HEK293T (cell line): ENCODE data around the gene RHBG.

Source experiments
- CTCF ChIA-PET: fragments of 350-600 bp; formaldehyde crosslinking; extraction: SDS; loops from one replicate; lab custom pipeline; 2021; ENCODE audit warnings: antibody characterized with exemption, inconsistent platforms; lab: Yijun Ruan, JAX
- POLR2A ChIA-PET: fragments of 350-600 bp; formaldehyde crosslinking; extraction: SDS; loops from one replicate; lab custom pipeline; 2020; ENCODE audit warnings: antibody characterized with exemption, inconsistent platforms; lab: Yijun Ruan, JAX
- DNase-seq: peaks from one replicate; pipeline ENCODE4 v3.0.0; 2012; ENCODE audit warnings: mixed read lengths; ENCODE audit errors: extremely low spot score
- ARNT ChIP-seq: fragments of 450-650 bp; IDR thresholded peaks from 2 replicates; pipeline ENCODE4 v1.6.1; 2017; ENCODE audit warnings: mild to moderate bottlenecking
- BHLHE40 ChIP-seq: fragments of 450-650 bp; IDR thresholded peaks from 2 replicates; pipeline ENCODE4 v1.6.1; 2016; ENCODE audit warnings: mild to moderate bottlenecking, moderate library complexity, borderline replicate concordance
- CTBP1 ChIP-seq: fragments of 450-650 bp; IDR thresholded peaks from 2 replicates; pipeline ENCODE4 v1.6.1; 2016; ENCODE audit warnings: borderline replicate concordance
- ELF4 ChIP-seq: fragments of 450-650 bp; IDR thresholded peaks from 2 replicates; pipeline ENCODE4 v1.6.1; 2017; ENCODE audit warnings: antibody characterized with exemption
- FOXA1 ChIP-seq: fragments of 450-650 bp; IDR thresholded peaks from 2 replicates; pipeline ENCODE4 v1.6.1; 2016; ENCODE audit warnings: mild to moderate bottlenecking
- FOXK2 ChIP-seq: fragments of 450-650 bp; IDR thresholded peaks from 2 replicates; pipeline ENCODE4 v1.6.1; 2016; ENCODE audit warnings: mild to moderate bottlenecking
- FOXM1 ChIP-seq: fragments of 450-650 bp; IDR thresholded peaks from 2 replicates; pipeline ENCODE4 v1.6.1; 2017; ENCODE audit warnings: mild to moderate bottlenecking, borderline replicate concordance
- HDGF ChIP-seq: fragments of 450-650 bp; IDR thresholded peaks from 2 replicates; pipeline ENCODE4 v1.6.1; 2017; ENCODE audit warnings: antibody characterized with exemption, borderline replicate concordance
- L3MBTL2 ChIP-seq: fragments of 450-650 bp; conservative IDR thresholded peaks from 2 replicates; pipeline ENCODE4 v1.6.1; 2016; ENCODE audit warnings: mild to moderate bottlenecking
- LEF1 ChIP-seq: fragments of 450-650 bp; IDR thresholded peaks from 2 replicates; pipeline ENCODE4 v1.6.1; 2017; ENCODE audit warnings: mild to moderate bottlenecking, borderline replicate concordance
- NFRKB ChIP-seq: fragments of 450-650 bp; IDR thresholded peaks from 2 replicates; pipeline ENCODE4 v1.6.1; 2016; ENCODE audit warnings: mild to moderate bottlenecking, moderate library complexity
- PKNOX1 ChIP-seq: fragments of 450-650 bp; IDR thresholded peaks from 2 replicates; pipeline ENCODE4 v1.6.1; 2016
- SP1 ChIP-seq: fragments of 450-650 bp; IDR thresholded peaks from 2 replicates; pipeline ENCODE4 v1.6.1; 2017
- SUZ12 ChIP-seq: fragments of 450-650 bp; IDR thresholded peaks from 2 replicates; pipeline ENCODE4 v1.6.1; 2016; ENCODE audit warnings: mild to moderate bottlenecking
- TARDBP ChIP-seq: fragments of 450-650 bp; IDR thresholded peaks from 2 replicates; pipeline ENCODE4 v1.6.1; 2016
- ZNF384 ChIP-seq: fragments of 450-650 bp; IDR thresholded peaks from 2 replicates; pipeline ENCODE4 v1.6.1; 2016

RHBG gene

GRCh38 chr1:156422602-156423091 is 53.6 kb downstream of the RHBG start:
- ChIA-PET CTCF (interaction anchor here (1.0 to 1.1 kb wide), 2 partner anchors 37 to 40 kb away, joined by 3 to 4 read pairs; no protein-coding TSS in a partner anchor), POLR2A (interaction anchor here (0.9 to 2.2 kb wide), 5 partner anchors 8 to 169 kb away, joined by 3 to 6 read pairs (median 3); partner anchors contain the start of gene NAXE)
- DNase-seq: no peak
- no peak for TF ChIP-seq LEF1
- no peak for TF ChIP-seq ELF4
- TF ChIP-seq L3MBTL2: no peak
- no peak for TF ChIP-seq FOXM1
- TF ChIP-seq TARDBP: no peak
- TF ChIP-seq BHLHE40: no peak

- DNase-seq: no peak
- no peak for TF ChIP-seq L3MBTL2
- TF ChIP-seq ARNT: no peak
- no peak for TF ChIP-seq CTBP1
- TF ChIP-seq ZNF384: no peak
- no peak for TF ChIP-seq PKNOX1
- TF ChIP-seq HDGF: no peak
- no peak for TF ChIP-seq FOXK2
- TF ChIP-seq TARDBP: no peak
- no peak for TF ChIP-seq SUZ12
- ChIA-PET CTCF (interaction anchor here (1.0 to 1.5 kb wide), 3 partner anchors 22 to 38 kb away, joined by 3 to 8 read pairs (median 7); no protein-coding TSS in a partner anchor), POLR2A (interaction anchor here (0.9 to 2.2 kb wide), 4 partner anchors 9 to 168 kb away, joined by 3 to 5 read pairs (median 3); partner anchors contain the start of gene NAXE)
Observed at GRCh38 chr1:156423422-156424352, 54.7 kb downstream of the RHBG start.

GRCh38 chr1:156424806-156425432 is 55.9 kb downstream of the RHBG start:
- POLR2A ChIA-PET: no interaction called here
- no peak for TF ChIP-seq FOXK2
- no peak for TF ChIP-seq LEF1
- TF ChIP-seq FOXA1: no peak
- TF ChIP-seq SUZ12: no peak
- TF ChIP-seq ARNT: no peak
- TF ChIP-seq TARDBP: no peak
- no peak for TF ChIP-seq BHLHE40
- no peak for TF ChIP-seq SP1
- no peak for DNase-seq
- CTCF ChIA-PET: interaction anchor here (1.4 to 1.5 kb wide), 2 partner anchors 21 to 39 kb away, joined by 7 to 8 read pairs; no protein-coding TSS in a partner anchor

GRCh38 chr1:156425943-156426342 is 56.9 kb downstream of the RHBG start:
- DNase-seq: no peak
- TF ChIP-seq LEF1 (no peak), SP1 (no peak), HDGF (no peak), ZNF384 (no peak), NFRKB (no peak), ARNT (no peak), CTBP1 (no peak), SUZ12 (no peak), ELF4 (no peak), L3MBTL2 (no peak), BHLHE40 (no peak), PKNOX1 (no peak), TARDBP (no peak), FOXK2 (no peak), FOXM1 (no peak), FOXA1 (no peak)
- ChIA-PET POLR2A (no interaction called here), CTCF (interaction anchor here (0.5 kb wide), 1 partner anchor 50 kb away, joined by 4 read pairs; no protein-coding TSS in a partner anchor)

GRCh38 chr1:156427957-156428356 is 58.9 kb downstream of the RHBG start:
- ChIA-PET CTCF (interaction anchor here (1.4 kb wide), 1 partner anchor 42 kb away, joined by 3 read pairs; no protein-coding TSS in a partner anchor), POLR2A (no interaction called here)
- TF ChIP-seq CTBP1 (no peak), FOXK2 (no peak), PKNOX1 (no peak)
- no peak for DNase-seq
